GM19099 (cell line): ENCODE results near the gene MOCS3.

ENCODE experiments used
- POLR2A ChIP-seq: IDR thresholded peaks from 3 replicates; pipeline ENCODE4 v1.6.1; 2011; ENCODE audit warnings: low read depth; ENCODE audit not compliant: insufficient read length; ENCODE audit errors: extremely low read depth

Gene MOCS3

DNA sequence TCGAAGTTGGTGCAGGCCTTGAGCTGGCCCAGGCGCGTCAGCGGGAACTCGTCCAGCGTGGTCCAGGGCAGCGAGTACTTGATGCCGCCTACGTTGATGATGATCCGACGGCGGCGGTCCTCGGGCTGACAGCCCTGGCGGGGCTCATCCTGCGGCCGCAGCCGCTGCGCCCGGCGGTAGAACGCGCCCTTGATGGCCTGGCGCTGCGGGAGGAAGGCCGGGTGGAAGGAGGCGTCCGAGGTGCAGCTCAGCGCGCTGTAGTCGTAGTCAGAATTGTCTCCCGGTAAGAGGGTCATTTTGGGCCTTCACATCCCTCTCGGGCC, 51.4 kb downstream of the MOCS3 start:
- TF ChIP-seq POLR2A, result no peak

GRCh38 chr20:51010932-51011331, 52.3 kb downstream of the MOCS3 start:
- no peak for TF ChIP-seq POLR2A

DNA sequence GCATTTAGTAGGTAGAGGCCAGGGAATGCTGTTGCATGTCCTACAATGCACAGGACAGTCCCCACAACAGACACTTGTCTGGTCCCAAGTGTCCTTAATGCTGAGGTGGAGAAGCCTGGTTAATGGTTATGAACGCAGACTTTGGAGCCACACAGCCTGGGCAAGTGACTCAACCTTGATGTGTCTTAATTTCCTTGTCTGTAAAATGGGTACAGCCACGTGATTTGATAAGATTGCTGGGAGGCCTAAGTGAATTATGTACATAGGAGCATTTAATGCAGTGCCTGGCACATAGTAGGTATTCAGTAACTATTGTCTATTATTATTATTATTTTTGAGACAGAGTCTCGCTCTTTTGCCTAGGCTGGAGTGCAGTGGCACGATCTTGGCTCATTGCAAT, 52.9 kb downstream of the MOCS3 start:
- no peak for TF ChIP-seq POLR2A

DNA sequence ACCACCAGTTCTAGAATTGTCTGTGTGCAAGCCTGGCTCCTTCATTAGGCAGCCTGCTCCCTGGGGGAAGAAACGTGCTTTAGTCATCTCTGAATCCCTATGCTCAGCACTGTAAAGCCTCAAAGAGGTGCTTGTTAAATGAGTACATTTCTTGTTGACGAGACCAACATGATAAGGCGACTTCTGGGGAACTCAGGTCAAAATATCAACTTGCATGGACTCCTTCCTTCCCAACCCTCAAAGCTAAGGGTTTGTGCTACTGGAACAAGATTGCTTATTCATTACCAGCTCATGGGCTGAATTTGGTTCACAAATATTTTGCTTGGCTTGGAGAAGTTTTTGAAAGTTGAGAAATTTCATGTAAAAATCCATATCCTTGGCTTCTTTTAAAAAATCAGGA, 53.7 kb downstream of the MOCS3 start:
- TF ChIP-seq POLR2A, result no peak
